Inferior parietal cortex (tissue), 1 donor: ENCODE data around the gene RACGAP1.

ENCODE experiments used
- DNase-seq: peaks from one replicate; pipeline ENCODE4 v3.0.0-alpha.2; 2016; ENCODE audit errors: extremely low spot score

The RACGAP1 gene

DNA sequence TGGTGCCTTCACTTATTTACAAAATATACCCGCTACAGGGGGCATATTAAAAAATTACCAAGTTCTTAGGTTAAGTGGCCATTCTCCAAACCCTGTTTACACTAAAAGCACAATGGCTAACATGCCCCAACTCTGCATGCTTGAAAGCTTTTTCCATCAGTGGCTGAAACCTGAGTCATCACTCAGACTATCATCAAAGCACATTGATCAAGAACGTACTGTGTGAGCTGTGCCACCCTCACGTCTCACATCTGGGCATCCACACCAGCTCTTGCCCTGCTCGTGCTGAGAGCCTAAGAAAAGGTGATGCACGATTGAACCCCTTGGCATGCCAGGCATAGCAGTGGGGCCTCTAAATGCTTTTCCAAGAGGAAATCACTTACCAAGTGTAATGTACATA lies 39.3 kb downstream of the RACGAP1 start:
- no peak for DNase-seq

DNA sequence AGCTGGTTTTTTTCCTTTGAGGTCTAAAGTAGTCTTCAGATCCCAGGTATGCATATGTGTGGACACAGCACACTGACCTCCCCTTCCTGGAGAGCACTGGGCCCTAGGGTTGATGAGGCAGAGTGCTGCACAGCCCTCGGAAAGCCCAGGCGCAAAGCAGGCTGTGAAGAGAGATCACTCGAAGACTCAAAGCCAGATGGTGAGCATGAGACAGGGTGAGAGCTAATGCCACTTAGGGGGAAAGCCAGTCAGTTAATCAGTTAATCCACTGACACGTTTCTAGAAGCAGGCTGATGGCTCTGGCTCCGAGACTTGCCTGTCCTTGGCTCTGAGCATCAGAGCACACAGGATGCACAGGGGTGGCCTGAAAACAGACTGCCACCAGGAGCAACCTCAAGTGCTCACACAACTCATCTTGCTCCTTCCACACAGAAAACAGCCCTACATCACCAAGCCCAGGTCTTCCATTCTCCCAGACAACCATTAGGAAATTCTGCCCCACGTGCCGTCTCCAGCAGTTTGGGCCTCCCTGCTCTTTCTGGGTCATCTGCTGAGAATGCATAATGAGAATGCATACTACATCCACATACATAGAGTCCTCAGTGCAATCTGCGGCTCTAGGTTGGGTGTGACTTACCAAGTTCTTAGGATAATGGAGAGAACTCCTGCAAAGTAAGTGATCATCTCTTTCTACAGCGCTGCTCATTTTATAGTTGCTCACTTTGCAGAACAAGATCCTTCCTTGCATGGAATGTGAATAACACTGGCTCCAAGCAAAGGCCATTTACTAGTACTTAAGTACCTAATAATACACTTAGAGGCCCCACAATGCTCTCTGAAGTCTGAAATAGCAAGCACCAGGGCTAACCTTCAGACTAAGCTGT lies 40.6 kb downstream of the RACGAP1 start:
- no peak for DNase-seq

DNA sequence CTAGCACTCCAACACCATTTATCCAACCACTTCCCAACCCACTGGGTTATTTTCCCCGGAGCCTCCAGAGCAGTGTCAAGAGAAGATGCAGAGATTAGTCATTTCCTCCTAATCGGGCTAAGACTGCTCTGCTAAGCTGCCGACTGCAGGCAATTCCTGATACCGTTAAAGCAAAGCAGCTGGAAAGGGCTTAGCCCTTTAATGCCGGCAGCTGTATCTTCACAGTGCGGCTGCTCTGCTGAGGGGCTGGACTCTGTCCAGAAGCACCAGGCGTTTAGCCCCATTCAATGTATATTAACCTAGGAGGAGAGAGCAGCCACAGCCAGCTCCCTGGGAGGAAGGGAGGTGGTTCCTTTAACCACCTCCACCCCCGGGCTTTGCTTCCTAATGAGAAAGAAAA lies 41.4 kb downstream of the RACGAP1 start:
- DNase-seq, result peak; percentile 58

DNA sequence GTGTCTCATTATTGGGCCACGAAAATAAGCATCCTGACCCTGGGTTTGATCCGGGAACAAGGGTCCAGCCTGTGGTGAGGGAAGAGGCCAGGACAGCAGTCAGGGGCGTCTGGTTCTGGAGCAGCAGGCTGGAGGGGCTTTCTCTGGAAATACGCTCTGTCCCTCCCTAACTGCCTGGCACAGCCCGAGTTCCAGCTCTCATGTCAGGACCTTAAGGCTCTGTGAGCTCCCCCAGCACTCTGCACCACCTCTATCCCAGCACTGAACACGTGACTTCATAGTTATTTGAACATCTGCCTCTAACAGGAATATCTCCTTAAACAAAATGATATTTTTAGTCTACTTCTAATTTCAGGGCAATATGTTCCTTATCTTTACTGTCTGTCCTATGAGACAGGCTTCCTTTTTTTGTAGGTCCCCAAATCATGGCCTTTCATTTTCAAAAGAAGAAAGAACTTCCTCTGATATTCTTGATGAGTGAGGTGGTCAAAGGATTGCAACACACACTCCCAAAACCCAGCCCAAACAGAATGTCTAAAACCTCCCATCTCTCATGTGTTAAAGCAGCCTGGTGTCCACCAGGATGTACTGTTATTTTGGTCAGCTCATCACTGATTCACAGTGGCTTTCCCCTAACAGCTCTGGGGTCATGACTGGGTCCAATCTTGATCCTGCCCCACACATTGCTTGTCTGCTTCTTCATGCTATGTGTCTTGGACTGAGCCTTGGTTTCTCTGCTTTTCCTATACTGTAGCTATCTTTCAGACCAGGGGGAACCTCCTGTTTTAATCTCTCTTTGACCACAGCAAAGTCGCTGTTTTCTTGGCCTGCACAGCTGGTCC lies 42.8 kb downstream of the RACGAP1 start:
- DNase-seq, result no peak

DNA sequence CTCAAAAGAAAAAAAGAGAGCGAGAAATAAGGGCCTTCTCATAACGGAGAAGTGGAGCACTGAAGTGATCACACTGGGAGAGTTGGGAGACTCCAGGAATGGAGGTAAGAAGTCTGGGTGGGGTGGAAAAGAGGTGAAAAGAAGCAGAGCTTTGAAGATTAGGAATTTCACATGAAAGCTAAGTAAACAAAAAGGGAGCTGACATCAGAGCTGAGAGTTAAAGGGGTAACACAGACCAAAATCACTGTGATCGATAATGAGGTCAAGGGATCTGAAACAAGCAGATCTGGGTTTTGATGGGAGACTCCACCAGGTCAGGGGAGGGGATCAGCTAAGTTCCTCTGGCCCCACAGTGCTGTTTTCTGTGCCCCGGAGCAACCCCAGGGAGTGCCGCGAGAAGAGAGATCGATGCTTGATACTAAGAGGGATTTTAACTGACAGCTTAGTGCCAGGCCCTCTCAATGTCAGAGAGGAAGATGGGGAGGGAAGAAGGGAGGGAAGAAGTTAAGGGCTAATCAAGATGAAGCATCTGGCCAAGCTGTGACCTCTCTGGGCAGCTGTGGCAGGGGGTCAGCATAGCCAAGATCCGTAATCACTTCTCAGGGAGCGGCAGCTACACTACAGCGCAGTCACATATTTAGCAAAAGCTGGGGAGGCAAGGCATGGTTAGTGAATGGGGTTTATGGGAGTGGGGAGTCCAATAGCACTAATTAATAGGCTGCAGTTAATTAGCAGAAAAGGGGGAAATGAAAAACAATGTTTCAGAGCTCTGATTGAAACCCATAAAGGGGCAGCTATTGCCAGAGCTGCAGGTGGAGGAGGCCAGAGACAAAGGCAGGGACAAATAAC lies 44.6 kb downstream of the RACGAP1 start:
- DNase-seq, result no peak

DNA sequence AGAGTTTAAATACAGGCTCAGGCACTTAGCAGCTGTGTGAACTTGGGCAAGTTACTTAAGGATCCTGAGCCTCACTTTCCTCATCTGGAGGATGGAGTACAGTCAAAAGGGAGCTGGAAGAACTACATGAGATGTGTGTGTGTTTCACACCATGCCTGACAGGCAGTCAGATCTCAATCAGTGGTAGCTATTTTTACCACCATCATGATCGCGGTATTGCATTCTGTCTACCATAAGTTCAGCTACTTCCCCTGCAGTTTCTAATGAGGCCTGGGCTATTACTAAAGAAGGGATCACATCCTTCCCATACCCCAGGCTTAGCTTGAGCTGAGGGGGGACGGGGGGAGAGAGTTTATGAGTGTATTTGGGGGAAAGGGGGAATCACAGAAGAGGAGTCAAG lies 45.5 kb downstream of the RACGAP1 start:
- no peak for DNase-seq

DNA sequence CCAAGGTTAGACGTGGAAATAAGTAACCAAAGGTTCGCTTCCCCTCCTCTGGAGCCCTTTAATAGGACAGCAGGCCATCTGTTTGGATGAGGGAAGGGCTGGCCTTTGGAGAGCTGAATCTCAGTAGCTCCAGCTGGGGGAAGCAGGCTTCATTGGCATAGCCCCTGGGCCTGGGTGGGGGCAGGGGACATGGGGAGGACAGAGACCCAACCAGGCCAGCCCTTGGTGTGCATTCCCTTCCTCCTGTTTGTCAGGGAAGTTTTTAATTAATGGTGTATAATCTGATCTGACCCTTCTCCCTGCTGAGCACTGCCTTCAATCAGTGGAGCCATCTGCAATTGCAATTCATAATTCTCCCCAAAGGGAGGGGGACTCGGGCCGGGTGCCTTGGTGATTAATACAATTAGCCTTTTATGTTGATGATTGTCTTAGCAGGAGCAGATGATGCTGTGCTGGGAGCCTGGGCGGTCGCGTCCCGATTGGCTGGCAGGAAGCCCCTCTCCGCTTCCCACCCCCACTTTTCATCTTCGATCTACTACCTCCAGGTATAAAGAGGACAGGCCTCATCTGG lies 46.2 kb downstream of the RACGAP1 start:
- peak; percentile 70 for DNase-seq

DNA sequence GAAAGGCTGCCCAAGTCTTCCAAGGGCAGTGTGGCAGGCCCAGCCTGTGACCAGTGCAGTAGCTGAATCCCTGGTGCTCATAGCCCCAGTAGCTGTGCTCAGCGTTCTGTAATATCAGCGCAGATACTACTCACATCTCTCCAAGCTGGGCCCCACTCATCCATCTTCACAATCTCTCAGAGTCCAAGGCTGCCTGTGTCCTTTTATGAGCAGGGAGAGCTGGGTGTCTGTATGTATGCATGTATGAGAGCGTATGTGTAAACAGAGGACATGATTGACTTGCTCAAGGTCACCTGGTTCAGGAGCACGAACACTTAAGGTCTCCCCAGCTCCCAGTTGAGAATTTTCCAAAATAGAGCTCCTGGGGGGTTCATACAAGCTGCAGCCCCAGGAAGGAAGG lies 47.2 kb downstream of the RACGAP1 start:
- no peak for DNase-seq

DNA sequence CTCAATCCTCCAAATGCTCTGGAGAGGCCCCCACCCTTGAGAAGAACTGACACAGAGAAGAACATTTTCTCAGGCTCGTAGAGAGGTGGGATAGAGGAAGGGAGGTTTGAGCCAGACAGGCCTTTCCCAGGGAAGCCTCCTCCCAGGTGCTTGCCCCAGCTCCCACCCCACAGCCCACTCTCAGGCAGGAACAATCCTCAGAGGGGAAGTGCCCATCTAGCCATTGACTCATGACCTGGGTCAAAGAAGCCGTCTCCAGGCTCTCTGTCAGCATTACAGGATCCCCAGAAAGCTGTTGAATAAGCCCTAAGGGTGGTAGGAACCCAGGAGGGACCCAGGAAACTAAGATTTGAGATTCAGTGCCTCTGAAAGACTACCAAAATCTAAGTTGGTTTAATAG lies 48.7 kb downstream of the RACGAP1 start:
- DNase-seq, result no peak

DNA sequence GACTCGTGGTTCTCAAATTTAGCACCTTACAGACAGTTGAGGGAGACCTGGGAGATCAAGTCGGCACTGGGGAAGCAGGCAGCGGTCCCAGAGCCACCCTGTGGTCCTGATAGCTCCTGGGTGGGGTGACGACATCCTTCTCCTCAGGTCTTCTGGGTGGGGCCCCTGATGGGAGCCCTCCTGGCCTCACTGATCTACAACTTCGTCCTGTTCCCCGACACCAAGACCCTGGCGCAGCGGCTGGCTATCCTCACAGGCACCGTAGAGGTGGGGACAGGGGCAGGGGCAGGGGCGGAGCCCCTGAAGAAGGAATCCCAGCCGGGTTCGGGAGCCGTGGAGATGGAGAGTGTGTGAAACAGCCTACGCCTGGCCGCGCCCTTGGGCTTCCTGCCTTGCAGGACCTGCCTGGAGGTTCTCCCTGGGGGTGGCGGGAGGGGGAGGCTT lies 50.0 kb downstream of the RACGAP1 start:
- DNase-seq, result no peak

DNA sequence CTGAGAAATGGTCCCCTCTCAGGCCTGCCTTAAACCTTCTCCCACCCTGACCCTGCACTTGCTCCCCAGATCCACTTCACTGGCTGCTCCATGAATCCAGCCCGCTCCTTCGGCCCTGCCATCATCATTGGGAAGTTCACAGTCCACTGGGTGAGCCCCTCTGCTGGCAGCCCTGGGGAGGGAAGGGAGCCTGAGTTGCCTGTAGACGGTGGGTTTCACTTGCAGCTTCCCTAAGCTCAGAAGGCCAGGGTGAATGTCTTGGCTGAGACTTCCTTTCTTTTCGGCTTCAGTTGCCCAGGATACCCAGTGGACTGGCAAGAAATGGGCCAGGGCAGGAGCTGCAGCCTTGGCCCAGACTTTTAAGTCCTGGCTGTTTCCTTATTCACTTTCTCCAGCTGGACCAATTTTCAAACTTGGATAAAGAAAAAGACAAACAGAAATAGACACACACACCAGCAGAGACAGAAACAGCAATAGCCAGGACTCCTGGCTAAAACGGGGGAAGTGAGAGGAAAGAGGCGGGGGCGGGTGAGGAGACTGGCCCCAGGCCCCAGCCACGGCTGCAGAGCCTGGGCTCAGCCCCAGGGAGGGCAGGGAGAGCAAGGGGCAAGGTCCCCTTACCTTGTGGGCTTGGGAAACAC lies 50.5 kb downstream of the RACGAP1 start:
- peak; percentile 36 for DNase-seq

DNA sequence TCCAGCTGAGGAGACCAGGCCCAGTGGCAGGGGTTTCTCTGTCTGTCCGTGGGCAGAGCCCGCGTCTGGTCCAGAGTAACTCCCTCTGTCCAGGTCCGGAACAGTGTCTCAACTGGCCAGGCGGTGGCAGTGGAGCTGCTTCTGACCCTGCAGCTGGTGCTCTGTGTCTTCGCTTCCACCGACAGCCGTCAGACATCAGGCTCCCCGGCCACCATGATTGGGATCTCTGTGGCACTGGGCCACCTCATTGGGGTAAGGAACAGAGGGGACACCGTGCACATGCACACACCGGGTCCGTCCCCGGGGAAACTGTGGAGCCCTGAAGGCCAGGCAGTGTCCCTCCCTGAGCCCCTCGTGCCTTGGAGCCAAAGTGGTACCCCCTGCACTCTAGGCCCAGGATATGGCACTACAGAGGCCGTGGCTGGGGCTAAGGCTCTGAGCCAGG lies 51.0 kb downstream of the RACGAP1 start:
- DNase-seq, result peak; percentile 78

DNA sequence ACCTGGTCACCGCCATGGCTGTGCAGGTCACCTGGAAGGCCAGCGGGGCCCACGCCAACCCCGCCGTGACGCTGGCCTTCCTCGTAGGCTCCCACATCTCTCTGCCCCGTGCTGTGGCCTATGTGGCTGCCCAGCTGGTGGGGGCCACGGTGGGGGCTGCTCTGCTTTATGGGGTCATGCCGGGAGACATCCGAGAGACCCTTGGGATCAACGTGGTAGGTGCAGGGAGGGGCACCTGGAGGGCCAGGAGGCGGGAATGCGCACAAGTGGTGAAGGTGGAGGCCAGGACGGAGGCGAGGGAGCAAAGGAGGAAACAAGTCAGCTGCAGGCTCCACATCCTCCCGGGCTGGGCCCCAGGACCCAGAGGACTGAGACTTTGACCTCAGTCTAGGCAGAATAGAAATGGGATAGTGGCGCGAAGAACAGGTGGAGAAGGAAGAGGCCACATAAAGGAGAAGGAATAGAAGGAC lies 51.9 kb downstream of the RACGAP1 start:
- DNase-seq, result no peak

DNA sequence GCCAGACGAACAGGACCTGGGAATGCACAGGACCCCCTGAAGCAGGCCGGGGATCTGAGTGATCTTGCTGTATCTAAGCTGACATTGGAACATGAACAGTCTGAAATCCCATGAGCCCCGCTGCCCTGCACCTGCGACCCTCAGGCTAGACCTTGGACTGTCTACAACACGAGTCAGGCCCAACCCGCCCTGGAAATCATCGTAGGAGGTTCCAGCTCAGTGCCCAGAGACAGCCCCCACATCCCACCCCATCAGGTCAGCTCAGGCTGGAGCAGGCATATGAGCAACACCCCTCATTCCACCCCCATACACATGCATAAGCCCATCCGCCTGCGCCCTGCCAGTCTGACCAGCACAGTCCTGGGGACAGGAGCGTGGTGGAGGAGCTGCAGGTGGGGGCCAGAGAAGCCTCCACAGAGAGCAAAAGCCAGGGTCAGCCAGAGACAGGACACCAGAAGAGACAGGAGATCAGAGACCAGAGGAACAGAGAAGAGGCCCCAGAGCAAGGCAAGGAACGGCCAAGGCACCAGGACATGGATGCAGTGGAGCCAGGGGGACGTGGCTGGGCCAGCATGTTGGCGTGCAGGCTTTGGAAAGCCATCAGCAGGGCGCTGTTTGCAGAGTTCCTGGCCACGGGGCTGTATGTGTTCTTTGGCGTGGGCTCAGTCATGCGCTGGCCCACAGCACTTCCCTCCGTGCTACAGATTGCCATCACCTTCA lies 52.5 kb downstream of the RACGAP1 start, which contains the start of gene AQP6:
Gene AQP6, plus strand, starts transcription at position 307 of the 720 bp plus-strand sequence. Its CDS starts 227 bp downstream, at position 534.
- DNase-seq, result no peak

DNA sequence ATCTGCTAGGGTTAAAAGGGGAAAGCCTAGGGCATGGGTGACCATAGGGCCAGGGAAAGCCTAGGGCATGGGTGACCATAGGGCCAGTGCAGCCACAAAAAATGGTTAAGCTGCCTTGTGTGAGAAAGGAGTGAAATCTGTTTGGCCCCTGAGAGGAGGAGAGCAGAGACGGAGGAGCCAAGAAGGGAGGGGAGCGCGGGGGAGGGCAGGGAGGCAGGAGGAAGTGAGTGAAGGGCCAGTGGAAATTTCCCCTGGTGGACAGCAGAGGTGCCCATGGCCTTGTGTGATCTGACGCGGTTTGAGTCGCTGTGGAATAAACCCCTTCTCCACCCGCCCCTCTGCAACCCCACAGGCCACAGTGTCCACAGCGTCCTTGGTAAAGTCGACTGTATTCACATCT lies 53.2 kb downstream of the RACGAP1 start:
- no peak for DNase-seq

DNA sequence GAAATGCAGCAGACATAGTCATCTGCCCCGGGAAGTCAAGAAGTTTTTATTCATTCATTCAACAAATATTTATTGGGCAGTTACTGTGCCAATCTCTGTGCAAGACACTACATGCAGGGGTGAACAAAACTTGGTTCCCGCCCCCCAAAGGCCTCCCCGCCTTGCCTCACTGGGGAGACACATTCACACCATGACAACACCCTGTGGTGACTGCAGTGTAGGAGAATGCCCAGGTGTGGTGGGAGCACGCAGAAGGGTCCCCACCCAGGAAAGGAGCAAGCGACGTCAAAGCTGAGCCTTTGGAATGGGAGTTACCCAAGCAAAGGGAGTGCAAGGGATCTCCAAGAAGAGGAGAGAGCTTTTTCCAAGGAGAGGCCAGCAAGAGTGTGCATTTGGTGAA lies 54.2 kb downstream of the RACGAP1 start:
- DNase-seq, result no peak

DNA sequence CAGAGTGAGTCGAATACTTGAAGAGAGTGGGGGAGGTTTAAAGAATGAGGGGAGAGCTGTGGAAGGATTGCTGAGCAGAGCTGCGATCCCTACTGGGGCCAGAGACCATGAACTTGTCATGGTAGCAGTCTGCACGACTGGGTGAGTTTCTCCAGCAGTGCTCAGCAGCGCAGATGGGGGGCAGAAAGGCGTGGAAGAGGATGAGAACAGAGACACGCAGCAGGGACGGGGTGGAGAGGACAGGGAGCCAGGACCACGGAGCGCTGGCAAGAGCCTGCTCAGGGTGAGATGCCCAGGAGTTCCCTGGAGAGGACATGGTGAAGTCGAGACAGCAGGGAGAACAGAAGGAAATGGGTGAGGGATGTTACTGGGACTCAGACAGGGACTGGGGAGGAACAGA lies 54.6 kb downstream of the RACGAP1 start:
- no peak for DNase-seq

DNA sequence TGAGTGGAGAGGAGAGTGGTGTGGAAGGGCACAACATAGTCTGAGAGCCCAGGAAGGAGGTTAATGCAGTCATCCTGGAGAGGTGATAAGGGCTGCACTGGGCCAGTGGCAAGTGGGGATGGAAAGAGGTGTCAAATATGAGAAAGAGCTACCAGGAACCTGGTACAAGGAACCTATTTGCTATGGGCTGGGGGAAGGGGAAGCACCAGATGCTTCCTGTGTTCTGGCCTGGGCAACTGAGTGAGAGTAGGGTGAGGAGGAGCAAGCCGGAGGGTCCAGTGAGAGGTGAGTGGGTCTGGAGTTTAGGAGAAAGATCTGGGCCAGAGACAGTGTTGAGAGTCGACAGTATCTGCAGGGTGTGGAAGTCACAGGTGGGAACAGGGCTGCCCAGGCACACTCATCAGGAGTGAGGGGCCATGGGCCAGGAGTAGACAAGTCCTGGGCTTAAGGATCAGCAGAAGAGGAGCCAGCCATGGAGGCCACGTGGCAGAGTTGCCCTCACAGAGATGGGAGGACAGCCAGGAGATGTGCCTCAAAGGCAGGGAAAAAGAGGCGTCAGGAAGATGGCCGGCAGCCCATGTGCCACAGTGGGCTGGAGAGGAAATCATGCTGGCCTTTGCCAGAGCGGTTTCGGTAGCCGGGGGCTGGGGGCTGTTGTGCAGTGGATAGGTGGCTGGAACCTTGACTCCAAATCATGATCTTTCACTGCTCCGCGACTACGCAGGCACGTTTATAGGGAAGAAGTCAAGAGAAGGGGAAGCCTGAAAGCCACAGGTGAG lies 55.5 kb downstream of the RACGAP1 start:
- no peak for DNase-seq

DNA sequence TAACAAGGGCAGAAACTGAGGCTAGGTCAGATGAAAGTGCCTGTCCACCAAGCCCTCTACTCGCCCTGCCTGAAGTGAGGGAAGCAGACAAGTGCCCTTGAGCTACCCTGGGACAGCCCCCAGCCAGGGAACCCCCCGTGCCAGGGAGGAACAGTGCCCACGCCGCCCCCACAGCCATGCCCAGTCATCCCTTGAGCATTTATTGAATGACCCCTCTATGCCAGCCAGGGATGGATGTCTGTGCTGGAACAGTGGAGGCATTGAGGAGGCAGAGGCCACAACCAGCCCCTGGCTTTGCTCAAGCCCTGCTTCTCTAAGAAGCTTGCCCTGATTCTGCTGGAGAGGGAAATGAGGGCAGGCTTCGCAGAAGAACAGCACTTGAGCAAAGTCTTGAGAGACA lies 56.3 kb downstream of the RACGAP1 start:
- DNase-seq, result peak; percentile 34
